Karpas-422 (cell line): ENCODE measurements around the gene YY1. TPM values are rescaled to one million over a fixed set of nuclear protein-coding genes. Genes with fewer than 3 reads are reported as not detected.

ENCODE experiments used
- DNase-seq: peaks from one replicate; pipeline ENCODE4 v3.0.0-alpha.2; 2015
- H2AFZ ChIP-seq: fragments of 200-600 bp; sonication (generic); 2 replicates; pipeline ENCODE4 v1.6.1; 2014; ENCODE audit warnings: antibody characterized with exemption, low read length, mixed read lengths
- H3K27ac ChIP-seq: fragments of 200-600 bp; sonication (generic); 2 replicates; pipeline ENCODE4 v1.5.1; 2014; ENCODE audit warnings: mild to moderate bottlenecking, low read length, moderate library complexity
- H3K27me3 ChIP-seq: fragments of 200-600 bp; sonication (generic); 2 replicates; pipeline ENCODE4 v1.6.1; 2014; ENCODE audit warnings: low read length, mixed read lengths
- H3K36me3 ChIP-seq: fragments of 200-600 bp; sonication (generic); 2 replicates; pipeline ENCODE4 v1.6.1; 2014; ENCODE audit warnings: low read length, mixed read lengths; ENCODE audit not compliant: insufficient read depth
- H3K4me1 ChIP-seq: fragments of 200-600 bp; sonication (generic); 2 replicates; pipeline ENCODE4 v1.6.1; 2014; ENCODE audit warnings: mild to moderate bottlenecking, low read length, mixed read lengths
- H3K4me2 ChIP-seq: fragments of 200-600 bp; sonication (generic); 2 replicates; pipeline ENCODE4 v1.6.1; 2014; ENCODE audit warnings: low read length, low read depth, mild to moderate bottlenecking; ENCODE audit not compliant: poor library complexity, severe bottlenecking
- H3K4me3 ChIP-seq: fragments of 200-600 bp; sonication (generic); 2 replicates; pipeline ENCODE4 v1.5.1; 2014; ENCODE audit warnings: mild to moderate bottlenecking, antibody characterized with exemption, low read length, mixed read lengths
- H3K79me2 ChIP-seq: fragments of 200-600 bp; sonication (generic); 2 replicates; pipeline ENCODE4 v1.6.1; 2014; ENCODE audit warnings: mild to moderate bottlenecking, low read length, mixed read lengths
- H3K9ac ChIP-seq: fragments of 200-600 bp; sonication (generic); 2 replicates; pipeline ENCODE4 v1.6.0; 2014; ENCODE audit warnings: low read length
- H3K9me2 ChIP-seq: fragments of 200-600 bp; sonication (generic), shearing (Covaris generic); replicated peaks from 2 replicates; pipeline ENCODE4 v1.6.0; 2014; ENCODE audit warnings: mild to moderate bottlenecking, low read length, moderate library complexity; ENCODE audit not compliant: insufficient read depth
- H3K9me3 ChIP-seq: fragments of 300-700, 200-600 bp; sonication (generic); 2 replicates; pipeline ENCODE4 v1.6.1; 2014; ENCODE audit warnings: low read length, mixed read lengths
- H4K20me1 ChIP-seq: fragments of 200-600 bp; sonication (generic); 2 replicates; pipeline ENCODE4 v1.6.1; 2014; ENCODE audit warnings: mild to moderate bottlenecking, antibody characterized with exemption, low read length, low read depth; ENCODE audit not compliant: insufficient read depth
- total RNA-seq: library from RNA; depleted of rRNA; stranded (reverse); fragments of >200 nt; shearing (Covaris generic); gene quantifications from 2 replicates; pipeline ENCODE4 v1.2.3, GENCODE V29; 2014; ENCODE audit warnings: low replicate concordance

The YY1 gene
- total RNA-seq, 1 experiment from 2014 or later: 115 TPM

DNA sequence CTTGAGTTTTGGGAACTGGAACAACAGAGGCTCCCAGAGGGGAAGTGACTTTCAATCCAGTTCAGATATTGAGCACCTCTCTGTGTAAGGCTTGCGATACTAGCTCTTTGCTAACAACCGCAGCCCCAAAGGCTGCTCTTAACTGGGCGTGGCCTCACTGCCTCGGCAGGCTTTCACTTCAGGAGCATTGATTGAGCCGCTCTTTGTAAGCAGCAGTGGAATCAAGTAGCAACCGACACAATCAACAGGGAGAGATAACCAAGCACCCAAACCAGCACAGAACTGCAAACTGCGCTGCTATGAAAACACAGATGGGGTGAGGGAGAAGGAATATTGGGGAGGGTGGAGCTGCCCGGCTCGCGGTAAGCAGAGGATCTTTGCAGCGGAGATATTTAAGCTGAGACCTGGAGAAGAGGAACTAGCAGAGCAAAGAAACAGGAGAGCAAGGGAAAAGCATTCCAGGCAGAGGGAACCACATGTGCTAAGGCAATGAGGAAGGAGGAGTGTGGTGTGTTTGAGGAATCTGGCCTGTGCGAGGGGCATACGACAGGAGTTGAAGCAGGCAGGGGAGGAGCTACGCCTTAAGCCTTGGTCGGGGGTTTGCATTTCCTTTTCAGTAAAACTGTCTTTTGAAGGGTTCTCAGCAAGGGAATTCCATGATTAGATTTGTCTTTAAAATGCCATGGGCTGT lies 17.3 kb upstream of the YY1 start:
- Histone ChIP-seq H3K79me2 (peaks cover 14% of the 10 kb centered on the region), H3K36me3 (no peaks in the 10 kb centered on the region), H3K4me1 (peaks cover 32% of the 10 kb centered on the region), H3K4me2 (peak overlapping the region; percentile 67), H3K27me3 (no peaks in the 10 kb centered on the region), H3K27ac (no peak overlapping the region), H3K4me3 (peak overlapping the region; percentile 53), H3K9me2 (no peaks in the 10 kb centered on the region), H3K9me3 (no peaks in the 10 kb centered on the region), H4K20me1 (peaks cover 36% of the 10 kb centered on the region; the same call in 1 of the 2 replicates), H2AFZ (no peak overlapping the region; the same call in 1 of the 2 replicates), H3K9ac (peak overlapping the region; percentile 52)
- DNase-seq: peak; percentile 73

DNA sequence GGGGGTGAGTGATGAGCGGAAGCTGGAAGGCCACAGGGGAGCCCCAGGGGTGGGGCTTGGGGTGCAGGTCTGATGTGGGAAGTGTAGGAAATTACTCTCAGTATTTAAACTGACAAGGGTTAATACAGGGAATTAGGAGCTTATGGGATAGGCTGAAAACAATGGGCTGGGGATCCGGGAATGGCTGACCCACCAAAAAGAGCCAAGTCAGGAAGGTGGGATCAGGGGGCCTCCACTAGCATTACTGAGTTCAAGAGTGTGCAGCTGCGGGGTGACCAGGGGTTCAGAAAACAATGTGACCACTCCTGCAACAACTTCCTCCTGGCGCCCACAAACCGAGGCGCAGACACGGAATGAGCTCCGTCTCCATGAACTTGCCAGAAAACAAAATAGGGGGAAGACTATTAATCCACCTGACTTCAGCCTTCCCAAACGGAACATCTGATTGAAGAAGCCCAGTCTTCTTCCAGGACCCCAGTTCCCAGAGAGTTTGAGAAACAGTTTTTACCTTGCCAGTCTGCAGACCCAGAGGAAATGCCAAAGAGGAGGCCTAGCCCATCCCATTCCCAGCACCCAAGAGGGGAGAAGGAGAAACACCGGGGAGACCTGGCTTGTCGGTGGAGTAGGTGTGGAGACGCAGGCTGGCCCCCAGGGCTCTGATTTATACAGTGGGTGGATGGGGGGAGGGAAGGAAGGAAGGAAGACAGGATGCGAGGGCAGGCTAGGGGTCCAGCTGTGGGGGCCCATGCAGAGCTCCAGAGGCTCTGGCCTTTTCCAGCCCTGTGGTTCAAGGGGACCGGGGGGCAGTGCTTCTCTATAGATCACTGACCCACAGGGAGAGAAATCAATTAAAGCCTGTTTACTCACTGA lies 16.5 kb upstream of the YY1 start:
- Histone ChIP-seq H3K79me2 (peaks cover 14% of the 10 kb centered on the region), H3K9ac (peak overlapping the region; percentile 52), H3K9me3 (no peaks in the 10 kb centered on the region), H4K20me1 (peaks cover 41% of the 10 kb centered on the region), H3K36me3 (no peaks in the 10 kb centered on the region), H2AFZ (no peak overlapping the region; the same call in 1 of the 2 replicates), H3K27me3 (no peaks in the 10 kb centered on the region), H3K4me2 (peak overlapping the region; percentile 67), H3K4me1 (peaks cover 32% of the 10 kb centered on the region), H3K27ac (no peak overlapping the region), H3K9me2 (no peaks in the 10 kb centered on the region), H3K4me3 (peak overlapping the region; percentile 53)
- DNase-seq: peak; percentile 52

DNA sequence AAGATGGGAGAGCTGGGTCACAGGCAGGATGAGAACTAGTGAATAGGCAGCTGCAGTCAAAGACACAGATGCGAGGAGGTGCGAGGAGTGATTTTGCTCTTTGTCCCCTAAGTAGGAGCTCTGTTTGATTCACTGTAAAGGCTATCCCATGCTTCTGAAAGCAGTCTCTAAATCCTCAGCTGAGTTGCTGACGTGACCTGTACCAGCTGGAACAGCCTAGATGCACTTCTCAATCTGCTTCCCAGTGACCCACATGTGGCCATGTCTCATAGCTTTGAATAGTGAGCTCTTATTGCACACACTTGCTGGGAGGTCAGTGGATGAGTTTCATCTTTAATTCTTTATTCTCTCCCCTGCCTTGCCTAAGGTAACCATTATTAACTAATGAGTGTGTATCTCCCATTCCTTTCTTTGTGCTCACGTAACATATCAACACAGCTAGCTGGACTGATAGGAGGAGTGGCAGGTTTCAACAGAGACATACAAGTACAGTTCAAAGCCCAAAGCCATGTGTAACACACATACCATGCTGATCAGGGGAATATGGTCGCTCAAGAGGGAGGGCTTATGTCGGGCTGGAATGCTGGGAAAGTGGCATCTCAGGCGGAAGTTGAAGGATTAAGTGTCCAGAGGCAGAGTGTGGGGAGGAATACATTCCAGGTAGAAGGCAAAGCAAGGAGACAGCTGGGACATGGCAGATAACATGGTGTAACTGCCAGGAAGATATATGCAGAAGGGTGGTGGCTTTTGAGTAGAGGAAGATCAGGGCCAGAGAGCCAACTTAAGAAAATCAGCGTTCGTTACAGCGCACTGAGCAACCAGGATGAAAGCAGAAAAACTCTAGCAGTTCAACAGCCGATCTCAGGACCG lies 15.4 kb upstream of the YY1 start:
- H3K4me1 ChIP-seq: peaks cover 32% of the 10 kb centered on the region
- no peaks in the 10 kb centered on the region for H3K27me3 ChIP-seq
- H3K9me2 ChIP-seq: no peaks in the 10 kb centered on the region
- peaks cover 8% of the 10 kb centered on the region; the same call in 1 of the 2 replicates for H3K36me3 ChIP-seq
- H3K4me3 ChIP-seq: no peak overlapping the region; the same call in 1 of the 2 replicates
- H2AFZ ChIP-seq: no peak overlapping the region
- peak overlapping the region; percentile 67 for H3K4me2 ChIP-seq
- peak overlapping the region; percentile 52; the same call in 1 of the 2 replicates for H3K9ac ChIP-seq
- H3K79me2 ChIP-seq: peaks cover 20% of the 10 kb centered on the region
- no peak for DNase-seq
- peaks cover 50% of the 10 kb centered on the region for H4K20me1 ChIP-seq
- H3K9me3 ChIP-seq: no peaks in the 10 kb centered on the region
- H3K27ac ChIP-seq: no peak overlapping the region

DNA sequence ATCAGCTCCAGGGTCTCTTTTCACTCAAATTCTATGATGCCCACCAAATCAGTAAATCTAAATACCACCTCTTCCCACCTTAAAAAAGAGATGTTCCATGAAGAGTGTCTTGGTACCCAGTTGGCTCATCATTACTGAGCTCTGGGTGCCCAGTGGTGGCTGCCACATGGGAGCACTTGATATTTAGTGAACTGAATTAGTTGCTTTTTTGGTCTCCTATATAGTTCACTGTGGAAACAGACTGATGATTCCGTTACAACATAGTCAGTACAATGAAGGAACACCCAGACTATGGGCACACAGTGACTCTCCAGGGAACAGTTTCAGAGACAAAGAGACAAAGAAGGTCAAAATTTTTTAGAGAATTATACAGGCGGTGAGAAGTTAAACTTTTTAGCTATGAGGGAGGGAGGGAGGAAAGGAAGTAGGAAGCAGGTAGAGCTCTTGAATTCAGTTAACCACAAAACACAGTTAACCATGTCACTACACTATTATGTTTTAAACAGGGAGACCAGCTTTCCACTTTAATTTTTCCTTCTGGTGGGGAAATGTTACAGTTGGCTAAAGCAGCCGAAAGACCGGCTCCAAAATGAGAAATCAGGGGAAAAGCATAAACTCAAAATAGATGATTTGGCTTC lies 14.6 kb upstream of the YY1 start:
- Histone ChIP-seq H3K4me2 (no peak overlapping the region), H3K9ac (no peak overlapping the region), H4K20me1 (peaks cover 58% of the 10 kb centered on the region), H3K4me1 (peaks cover 32% of the 10 kb centered on the region), H3K4me3 (no peak overlapping the region), H2AFZ (no peak overlapping the region), H3K79me2 (peaks cover 26% of the 10 kb centered on the region), H3K9me3 (no peaks in the 10 kb centered on the region), H3K9me2 (no peaks in the 10 kb centered on the region), H3K27me3 (no peaks in the 10 kb centered on the region), H3K36me3 (peaks cover 12% of the 10 kb centered on the region; the same call in 1 of the 2 replicates), H3K27ac (no peak overlapping the region)
- no peak for DNase-seq

DNA sequence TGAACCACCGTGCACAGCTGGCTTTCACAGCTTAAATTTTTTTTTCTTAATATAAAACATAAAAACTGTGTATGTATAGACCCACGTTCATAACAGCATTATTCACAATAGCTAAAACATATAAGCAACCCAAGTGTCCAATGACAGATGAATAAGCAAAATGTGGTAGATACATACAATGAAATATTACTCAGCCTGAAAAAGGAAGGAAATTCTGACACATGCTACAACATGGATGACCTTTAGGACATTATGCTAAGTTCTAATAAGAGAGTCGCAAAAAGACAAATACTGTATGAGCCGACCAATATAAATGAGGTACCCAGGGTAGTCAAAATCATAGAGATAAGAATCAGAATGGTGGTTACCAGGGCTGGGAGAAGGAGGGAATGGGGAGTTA lies 13.8 kb upstream of the YY1 start:
- peaks cover 15% of the 10 kb centered on the region; the same call in 1 of the 2 replicates for H3K36me3 ChIP-seq
- H3K9me3 ChIP-seq: no peaks in the 10 kb centered on the region
- peaks cover 35% of the 10 kb centered on the region for H3K79me2 ChIP-seq
- DNase-seq: no peak
- H3K4me1 ChIP-seq: peaks cover 32% of the 10 kb centered on the region
- no peak overlapping the region for H3K27ac ChIP-seq
- H3K4me3 ChIP-seq: no peak overlapping the region
- H4K20me1 ChIP-seq: peaks cover 66% of the 10 kb centered on the region
- H2AFZ ChIP-seq: no peak overlapping the region
- no peak overlapping the region for H3K4me2 ChIP-seq
- H3K9me2 ChIP-seq: no peaks in the 10 kb centered on the region
- H3K9ac ChIP-seq: no peak overlapping the region
- H3K27me3 ChIP-seq: no peaks in the 10 kb centered on the region

DNA sequence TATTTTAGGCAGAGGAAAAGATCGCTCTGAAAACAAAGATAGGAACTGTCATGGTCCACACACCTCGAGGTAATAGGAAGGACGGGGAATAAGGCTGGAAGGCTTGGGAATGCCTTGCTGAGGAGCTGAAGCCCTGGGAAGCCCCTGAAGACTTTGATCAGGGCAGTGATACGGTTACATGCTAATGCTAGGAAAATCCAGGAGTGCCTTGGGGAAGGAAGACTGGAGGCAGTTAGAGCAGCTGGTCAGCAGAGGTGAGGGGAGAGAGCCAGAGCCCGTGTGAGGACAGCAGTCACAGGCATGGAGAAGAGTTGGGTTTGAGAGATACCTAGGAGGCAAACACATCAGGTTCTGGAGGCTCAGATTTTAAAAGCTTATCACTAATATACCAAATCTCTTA lies 8.6 kb upstream of the YY1 start:
- H3K9me2 ChIP-seq: no peaks in the 10 kb centered on the region
- no peak for DNase-seq
- H3K4me1 ChIP-seq: no peaks in the 10 kb centered on the region
- no peak overlapping the region for H2AFZ ChIP-seq
- no peaks in the 10 kb centered on the region for H3K9me3 ChIP-seq
- peaks cover 62% of the 10 kb centered on the region for H4K20me1 ChIP-seq
- peaks cover 61% of the 10 kb centered on the region for H3K79me2 ChIP-seq
- H3K4me2 ChIP-seq: no peak overlapping the region
- no peak overlapping the region for H3K4me3 ChIP-seq
- no peak overlapping the region for H3K27ac ChIP-seq
- no peaks in the 10 kb centered on the region for H3K27me3 ChIP-seq
- no peak overlapping the region for H3K9ac ChIP-seq
- peaks cover 26% of the 10 kb centered on the region; the same call in 1 of the 2 replicates for H3K36me3 ChIP-seq

DNA sequence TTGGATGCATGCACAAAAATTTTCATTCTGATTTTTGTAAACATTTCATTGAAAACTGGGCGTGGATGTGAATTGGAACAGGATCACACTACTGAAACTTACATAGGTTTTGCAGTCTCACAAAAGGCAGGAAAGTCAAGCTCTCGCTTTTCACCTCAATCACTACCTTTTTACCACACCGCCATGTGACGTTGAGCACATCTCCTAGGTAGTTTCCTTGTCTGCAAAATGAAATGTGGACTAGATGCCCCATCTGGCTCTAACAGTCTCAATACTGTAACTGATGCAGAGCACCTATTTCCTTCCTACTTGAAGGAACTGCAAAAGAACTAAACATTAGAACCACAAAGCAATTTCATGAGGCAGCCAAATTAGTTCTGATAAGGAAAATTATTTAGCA lies 4.4 kb upstream of the YY1 start:
- H3K79me2 ChIP-seq: peaks cover 82% of the 10 kb centered on the region
- no peak for DNase-seq
- H3K9me3 ChIP-seq: no peaks in the 10 kb centered on the region
- H3K4me3 ChIP-seq: no peak overlapping the region
- no peak overlapping the region for H3K4me2 ChIP-seq
- H2AFZ ChIP-seq: no peak overlapping the region
- no peak overlapping the region for H3K27ac ChIP-seq
- H3K4me1 ChIP-seq: peaks cover 12% of the 10 kb centered on the region
- no peak overlapping the region for H3K9ac ChIP-seq
- no peaks in the 10 kb centered on the region for H3K27me3 ChIP-seq
- H4K20me1 ChIP-seq: peaks cover 58% of the 10 kb centered on the region
- peaks cover 14% of the 10 kb centered on the region; the same call in 1 of the 2 replicates for H3K36me3 ChIP-seq
- H3K9me2 ChIP-seq: no peaks in the 10 kb centered on the region
